NK-92 (cell line): ENCODE data around the gene ATP2C2.

Experiments
- DNase-seq: peaks from one replicate; lab custom pipeline; 2025; ENCODE audit not compliant: unreplicated experiment; lab: John Stamatoyannopoulos, UW

Gene ATP2C2

DNA sequence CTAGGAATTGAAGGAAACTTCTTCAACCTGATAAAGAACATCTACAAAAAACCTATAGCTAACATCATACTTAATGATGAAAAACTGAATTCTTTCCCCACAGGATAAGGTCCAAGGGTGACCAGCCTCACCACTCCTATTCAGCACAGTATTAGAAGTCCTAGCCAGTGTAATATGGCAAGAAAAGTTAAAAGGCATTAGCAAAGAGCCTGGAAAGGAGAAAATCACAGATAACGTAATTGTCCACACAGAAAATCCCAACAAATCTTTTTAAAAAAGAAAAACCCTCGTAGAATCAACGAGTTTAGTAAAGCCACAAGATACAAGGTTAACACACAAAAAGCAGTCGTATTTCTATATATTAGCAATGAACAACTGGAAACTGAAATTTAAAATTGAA lies 98.4 kb downstream of the ATP2C2 start:
- DNase-seq: no peak

DNA sequence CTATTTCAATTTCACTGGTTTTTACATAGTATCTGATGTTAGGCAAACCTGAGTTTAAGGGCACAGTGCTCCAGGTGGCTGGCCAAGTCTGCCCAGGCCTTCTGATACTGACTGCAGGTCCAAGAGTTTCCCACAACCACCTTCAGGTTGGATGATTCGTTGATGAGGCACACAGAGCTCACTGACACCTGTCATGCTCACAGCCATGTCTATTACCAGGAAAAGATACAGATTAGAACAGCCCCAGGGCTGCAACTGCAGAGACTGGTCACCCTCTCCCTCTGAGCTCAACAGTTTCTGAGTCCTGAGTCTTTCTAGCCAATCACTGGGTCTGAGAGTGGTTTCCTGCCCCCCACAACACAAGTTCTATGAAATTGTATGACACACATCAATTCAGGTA lies 98.9 kb downstream of the ATP2C2 start:
- no peak for DNase-seq

DNA sequence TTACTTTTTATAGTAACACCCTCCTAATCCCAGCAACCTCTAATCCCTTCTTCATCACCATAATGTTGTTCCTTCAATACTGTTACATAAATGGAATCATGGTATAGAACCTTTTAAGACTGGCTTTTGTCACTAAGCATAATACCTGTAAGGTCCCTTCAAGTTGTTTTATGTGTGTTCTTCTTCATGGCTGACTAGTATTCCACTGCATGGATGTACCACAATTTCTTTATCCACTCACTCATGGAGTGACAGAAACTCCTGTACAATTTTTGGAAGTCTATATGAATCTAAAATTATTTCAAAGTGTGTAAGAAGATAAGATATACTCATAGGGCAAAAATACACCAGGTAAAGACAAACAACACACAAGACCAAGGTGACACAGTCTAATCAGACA lies 99.4 kb downstream of the ATP2C2 start:
- DNase-seq: no peak

DNA sequence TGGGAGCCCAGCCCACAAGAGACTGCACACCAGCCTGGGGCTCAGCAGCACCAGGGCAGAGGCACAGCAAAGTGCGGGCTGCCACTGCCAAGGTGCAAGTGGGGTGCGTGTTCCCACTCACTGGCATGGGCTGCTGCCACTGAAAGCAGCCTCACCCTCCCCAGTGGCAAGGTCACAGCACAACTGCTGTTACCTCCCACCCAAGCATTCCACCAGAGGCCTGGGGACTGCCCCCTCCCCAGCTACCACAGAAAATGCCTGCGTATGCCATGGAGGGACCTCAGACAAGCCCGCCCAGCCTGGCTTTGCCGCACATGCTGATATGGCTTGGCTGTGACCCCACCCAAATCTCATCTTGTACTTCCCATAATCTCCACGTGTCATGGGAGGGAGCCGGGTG lies 103.0 kb downstream of the ATP2C2 start:
- DNase-seq: no peak

DNA sequence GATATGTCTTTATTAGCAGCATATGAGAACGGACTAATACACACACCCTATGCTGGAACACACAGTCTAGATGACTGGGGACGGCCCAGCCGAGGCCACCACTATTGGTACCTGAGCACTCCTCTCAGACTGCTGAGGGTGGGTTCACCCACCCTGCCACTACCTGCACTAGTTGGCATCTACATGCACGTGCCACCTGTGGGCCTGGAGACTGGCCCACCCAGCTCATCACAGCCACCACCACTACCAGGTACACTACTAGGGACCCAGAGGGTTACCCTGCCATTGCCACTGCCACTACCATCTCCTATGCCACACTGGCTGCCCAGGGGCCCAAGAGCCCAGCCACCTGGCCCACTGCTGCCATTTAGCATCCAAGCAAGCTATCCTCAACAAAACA lies 103.6 kb downstream of the ATP2C2 start:
- DNase-seq: no peak

DNA sequence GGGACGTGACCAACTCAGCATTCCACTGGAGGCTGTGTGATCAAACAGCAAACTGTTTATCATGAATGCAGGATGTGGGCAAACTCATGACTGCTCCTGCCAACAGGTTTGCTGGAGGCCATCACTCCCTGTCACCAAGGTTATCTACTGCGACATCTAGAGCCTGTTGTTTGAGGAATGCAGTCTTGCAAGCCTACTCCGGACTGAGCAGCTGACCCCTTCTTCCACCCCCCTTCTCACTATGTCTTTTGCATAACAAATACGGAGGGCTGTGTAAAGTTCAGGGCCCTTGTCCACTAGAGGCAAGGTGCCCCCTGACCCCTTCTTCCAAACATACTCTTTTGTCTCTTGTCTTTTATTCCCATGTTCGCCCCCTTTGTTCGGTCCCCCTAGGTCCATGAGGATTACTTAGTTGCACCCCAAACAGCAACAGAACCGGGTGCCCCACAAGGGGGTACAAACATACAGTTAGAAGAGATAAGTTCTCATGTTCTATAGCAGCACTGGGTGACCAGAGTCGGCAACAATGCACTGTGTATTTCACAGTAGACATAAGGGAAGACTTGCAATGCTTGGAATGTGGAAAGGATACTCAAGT lies 107.4 kb downstream of the ATP2C2 start:
- DNase-seq: no peak

DNA sequence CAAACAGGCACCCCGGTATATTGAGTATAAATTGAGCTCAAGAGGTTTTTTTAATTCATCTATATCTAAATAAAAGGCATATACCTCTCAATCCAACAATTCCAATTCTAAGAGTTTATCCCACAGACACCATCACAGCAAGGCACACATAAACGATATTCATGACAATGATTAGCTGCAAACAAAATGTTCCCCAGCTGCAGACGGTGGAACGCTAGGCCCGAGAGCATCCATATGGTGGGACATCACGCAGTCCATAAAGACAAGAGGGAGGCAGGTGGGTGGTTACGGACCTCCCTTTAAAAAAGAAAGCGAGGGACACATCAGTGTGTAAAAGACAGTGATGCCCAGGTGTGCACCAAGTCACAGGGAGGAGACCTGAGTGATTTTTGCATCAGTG lies 108.1 kb downstream of the ATP2C2 start:
- no peak for DNase-seq

DNA sequence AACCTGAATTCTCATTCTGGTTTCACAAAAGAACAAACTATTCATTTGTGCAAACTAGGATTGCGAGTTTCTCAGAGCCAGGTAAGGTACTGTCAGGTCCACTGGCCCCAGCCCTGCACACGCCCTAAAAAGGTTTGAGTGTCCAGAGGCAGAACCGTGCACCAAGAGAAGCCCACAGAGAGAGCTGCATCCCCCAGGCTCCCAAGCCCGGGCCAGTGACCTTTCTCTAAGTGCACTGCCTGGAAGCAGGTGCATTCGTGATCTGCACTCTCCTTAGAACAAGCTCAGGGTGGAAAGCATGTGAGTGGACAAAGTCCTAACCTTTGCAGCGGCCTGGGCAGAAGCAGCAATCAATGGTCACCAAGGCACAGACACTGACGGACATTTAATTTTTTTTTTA lies 109.3 kb downstream of the ATP2C2 start:
- DNase-seq: no peak

DNA sequence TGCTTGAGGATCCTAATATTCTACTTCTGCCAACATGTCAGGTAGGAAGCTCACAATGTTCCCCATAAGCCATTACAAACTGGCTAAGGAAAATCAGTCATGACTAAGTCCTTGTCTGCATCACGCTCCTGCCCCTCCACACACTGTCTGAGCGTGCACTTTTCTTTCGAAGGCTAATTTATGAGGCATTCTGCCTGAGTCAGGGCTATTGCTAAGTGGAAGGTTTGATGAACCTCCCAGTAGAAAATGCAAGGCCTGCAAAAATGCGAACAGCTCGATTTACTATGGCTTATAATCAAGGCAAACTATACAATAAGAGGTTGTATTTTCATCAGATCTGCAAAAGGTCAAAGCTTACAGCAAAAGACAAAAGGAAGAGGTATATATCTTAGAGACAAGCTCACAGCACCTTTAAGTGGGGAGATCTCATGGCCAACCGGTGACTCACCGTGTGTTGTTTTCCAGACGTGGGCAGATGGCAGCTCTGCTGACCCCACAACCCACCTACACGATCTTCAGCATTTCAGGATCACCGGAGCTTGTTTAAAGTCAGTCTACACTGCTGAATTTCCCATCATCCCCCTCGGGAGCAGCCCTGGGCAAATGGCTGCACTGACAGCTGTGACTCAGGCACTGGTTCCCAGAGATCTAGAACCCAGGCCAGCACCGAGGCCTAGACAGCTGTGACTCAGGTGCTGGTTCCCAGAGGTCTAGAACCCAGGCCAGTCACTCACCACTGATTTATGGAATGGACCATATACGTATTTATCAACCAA lies 110.0 kb downstream of the ATP2C2 start:
- DNase-seq: no peak

DNA sequence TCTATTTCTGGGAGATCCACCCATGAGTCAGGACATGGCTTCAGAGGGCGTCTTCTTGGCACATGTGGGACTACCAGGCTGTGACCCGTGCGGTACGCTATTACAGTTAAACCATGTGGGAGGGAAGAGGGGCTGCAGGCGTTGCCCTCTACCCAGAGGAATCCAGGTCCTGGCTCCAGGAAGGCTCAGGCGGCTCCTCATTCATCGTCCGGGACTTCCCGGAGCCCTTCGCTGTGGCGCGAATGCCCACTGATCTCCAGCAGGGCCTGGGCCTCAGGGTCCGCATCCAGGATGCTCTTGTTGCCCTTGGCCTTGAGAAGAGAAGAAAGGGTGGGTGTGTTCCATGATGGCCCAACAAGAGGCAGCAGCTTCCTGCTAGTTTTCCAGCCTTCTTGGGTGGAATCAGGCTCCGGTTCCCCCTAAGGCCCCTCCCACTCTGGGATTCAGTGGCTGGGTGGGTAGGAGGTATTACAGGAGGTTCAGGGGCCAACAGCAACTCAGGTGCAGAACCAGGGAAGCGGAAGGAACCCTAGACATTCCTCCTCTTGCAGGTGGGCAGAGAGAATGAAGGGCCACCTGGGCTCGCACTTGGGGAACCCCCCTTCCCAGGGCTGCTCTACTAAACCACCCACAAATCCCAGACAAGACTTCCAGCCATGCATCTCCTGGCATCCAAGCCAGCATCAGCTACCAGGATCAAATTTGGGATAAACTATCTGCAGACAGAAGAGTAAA lies 111.5 kb downstream of the ATP2C2 start:
- no peak for DNase-seq

DNA sequence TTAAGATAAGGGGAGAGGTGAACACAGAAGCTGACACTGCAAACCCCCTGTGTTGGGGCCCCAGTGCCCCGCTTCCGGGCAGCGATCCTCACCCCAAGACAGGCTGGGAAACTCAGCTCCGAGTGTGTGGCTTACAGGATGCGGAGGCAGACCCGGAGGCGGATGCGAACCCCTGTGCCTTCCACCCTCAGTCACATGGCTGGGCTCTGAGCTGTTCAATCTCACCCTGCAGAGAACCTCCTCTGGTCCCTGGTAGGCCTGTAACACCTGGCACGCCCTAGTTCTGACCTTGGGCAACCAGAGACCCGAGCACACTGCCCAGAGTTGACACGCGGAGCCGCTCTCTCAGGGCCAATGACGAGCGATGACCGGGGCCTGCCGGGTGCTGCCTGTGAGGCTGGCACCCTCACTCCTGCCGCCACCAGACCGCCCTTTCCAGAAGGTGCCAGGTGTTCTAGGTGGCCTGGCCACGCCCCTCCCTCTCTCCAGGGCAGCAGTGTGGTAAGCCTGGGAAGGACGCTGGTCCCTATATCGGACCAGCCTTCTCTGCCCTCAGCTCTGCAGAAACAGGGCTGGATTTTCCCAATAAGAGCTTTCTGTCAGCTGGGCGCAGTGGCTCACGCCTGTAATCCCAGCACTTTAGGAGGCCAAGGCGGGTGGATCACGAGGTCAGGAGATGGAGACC lies 112.9 kb downstream of the ATP2C2 start:
- DNase-seq: no peak

DNA sequence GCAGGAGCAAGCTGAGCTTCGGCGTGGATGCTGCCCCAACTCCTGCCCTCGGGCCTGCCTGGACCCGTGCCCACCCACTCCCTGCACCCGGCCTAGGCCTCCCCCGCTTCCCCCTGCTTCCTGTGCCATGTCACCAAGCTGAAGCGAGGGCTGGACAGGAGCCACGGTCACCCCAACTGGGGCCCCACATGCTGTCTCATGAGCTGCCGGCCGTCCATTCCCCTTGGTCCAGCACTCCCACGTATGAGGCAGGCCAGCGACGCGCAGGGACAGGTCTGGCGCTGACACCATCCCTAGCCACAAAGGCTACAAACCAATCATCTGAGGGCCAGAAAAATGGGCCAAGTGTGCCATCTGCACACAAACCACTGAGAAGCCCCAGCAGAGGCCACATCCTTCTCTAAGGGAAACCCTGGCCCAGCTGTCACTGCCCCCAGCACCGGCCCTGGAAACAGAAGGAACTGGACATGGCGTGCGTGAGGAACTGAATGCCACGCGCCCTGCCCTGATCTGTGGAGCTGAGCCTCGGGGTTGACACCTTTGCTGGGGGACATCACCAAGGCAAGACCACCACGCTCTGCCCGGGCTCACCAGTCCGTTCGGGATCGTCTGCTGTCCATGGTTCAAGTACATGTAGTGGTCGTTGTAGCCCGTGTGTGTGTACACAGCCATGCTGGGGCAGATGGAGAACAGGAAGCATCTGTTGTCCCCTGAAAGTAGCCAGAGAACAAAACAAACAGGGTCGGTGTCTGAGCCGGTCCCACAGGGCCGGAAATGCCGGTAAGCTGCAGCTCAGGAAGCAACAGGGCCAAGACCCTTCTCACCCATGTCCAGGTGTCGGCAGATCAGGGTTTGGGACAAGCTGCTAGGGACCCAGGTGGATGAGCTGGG lies 113.9 kb downstream of the ATP2C2 start:
- no peak for DNase-seq

DNA sequence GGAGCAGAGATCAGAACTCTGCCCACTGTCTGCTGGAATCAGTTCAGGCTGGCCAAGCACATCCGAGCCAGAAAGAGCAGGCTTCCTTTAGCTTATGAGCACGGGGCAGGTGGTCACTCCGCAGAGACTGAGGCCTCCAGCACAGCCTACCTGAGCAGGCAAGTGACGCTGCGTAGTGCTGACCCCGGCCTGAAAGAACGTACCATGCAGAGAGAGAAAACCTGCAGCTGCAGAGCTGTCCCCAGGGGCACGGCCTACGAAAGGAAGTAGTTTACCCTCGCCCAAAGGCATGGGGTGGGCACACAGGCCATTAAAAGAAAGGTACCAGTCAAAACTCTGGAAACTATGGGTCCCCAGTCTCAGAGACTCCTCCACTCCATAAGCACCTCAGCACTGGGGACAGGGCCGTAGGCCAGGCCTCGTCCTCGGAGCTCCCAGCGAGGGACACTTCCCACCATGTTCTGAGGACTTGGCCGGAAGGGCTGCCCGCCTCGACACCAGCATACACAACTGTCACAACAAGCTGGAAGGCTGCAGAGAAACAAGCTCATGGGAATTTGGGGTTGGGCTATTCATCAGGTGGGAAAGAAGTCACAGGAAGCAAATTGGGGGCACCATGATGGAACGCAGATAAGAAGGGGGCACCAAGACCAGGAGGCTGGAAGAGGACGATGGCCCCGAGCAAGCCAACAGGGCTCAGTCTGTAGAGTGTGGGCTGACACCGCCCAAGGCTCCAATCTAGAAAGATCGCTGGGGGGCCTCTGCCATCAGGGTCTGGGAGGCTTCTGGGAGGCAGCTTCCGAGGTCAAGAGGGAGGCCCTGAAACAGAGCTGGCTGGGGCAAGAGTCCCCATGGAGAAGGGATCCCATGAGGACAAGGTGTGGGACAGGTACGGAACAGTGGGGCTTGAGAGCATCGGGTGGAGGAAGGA lies 114.9 kb downstream of the ATP2C2 start:
- no peak for DNase-seq

DNA sequence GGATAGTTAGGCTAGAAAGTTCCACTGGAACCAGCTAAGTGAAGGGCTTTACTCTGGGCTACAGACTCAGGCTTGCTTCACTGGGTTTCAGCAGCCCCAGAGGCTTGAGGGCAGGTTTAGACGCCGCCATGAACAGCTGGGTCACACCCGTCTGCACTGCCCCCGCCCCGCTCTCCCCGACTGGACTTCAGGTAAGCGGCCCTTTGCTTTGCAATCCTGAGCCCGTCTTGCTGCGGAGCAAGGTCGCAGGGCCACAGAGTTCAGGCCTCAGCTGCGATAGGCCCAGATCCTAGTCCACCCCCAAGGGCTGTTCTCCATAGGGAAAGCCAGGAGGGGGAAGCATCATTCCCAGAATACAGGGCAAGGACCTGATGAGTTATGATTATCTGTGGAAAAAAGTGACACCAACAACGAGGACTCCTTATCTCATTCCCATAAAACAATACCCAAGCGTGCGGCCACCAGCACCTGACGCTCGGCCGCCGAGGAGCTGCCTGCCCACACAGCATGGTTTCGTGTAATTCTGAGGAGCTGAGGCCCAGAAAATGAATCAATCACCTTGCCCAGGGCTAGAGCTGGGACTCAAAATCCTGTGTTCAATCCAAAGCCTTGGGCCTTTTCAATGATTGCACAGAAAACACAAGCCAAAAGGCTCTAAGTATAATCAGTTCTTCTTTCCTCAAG lies 115.7 kb downstream of the ATP2C2 start:
- no peak for DNase-seq

DNA sequence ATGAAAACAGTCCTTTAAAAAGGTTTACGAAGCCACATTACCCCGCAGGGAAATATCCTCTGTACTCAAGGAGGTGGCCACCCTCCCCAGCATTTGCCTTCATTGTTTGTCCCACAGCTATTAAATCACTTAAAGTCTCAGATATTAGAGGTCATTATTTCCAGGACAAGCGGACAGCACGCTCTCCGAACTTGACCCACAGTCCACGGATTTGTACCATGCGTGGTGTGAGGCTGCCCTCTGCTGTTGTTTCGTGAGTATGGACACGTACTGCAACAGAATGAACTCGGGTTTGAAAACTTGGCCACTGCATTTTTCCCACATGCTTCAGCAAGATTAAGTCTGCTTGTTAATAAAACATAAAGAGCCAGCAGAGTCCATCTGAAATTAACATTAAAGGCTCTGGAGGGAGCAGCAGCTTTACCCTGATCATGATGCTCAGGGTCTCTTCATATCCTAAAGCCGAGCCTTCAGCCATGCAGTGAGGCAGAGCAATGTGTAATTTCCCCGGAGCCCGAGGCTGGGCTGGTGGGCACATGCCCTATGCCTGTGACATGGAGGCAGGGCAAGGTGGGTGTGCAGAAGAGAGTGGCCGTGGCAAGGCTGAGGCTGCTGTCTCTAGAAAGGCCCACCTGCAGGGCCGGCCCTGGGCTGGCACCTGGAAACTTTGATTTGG lies 116.4 kb downstream of the ATP2C2 start:
- DNase-seq: no peak

DNA sequence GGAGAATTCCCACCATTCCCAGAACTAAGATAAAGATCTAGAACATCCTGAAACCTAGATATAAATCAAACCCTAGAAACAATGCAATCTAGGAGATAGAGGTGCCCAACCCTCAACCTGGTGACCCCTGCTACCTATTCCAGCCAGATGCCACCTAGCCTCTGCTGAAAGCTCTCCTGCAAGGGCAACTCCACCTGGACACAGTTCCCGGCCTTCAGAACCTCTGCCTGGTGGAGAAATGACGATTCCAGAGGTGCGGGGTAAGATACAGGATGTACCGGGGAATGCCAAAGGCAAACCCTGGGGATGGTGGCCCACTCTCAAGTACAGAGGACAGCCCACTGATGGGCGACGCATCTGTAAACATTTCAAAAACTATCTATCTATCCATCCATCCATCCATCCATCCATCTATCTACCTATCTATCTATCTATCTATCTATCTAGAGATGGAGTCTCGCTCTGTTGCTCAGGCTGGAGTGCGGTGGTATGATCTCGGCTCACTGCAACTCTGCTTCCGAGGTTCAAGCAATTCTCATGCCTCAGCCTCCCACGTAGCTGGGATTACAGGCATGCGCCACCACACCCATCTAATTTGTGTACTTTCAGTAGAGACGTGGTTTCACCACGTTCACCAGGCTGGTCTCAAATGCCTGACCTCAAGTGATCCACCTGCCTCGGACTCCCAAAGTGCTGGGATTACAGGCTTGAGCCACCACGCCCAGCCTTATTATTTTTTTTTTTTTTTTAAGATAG lies 117.1 kb downstream of the ATP2C2 start:
- DNase-seq: no peak

DNA sequence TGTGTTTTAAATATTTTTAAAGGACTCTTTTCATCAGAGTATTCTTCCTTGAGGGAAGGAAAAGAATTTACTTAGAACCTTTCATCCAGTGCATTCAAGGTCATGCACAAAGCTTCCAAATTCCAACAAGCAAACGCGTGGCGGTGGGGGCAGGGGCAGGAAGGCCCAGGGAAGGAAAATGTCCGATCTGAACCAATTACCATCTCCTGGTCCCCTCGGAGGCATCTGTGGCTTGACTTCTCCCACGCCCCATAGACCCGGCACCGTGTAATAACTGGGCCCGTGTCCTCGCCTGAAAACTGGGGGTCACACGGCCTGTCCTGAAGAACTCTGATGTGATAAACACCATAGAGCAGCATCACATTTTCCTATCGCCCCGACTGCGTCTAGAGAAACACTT lies 117.8 kb downstream of the ATP2C2 start:
- DNase-seq: no peak
